IPS-18c (cell line): ENCODE measurements around the gene TRPM5.

Experiments
- H3K4me3 ChIP-seq: 2 replicates; pipeline ENCODE4 v1.7.0; 2013; ENCODE audit warnings: low read depth, mild to moderate bottlenecking, low read length, moderate library complexity; ENCODE audit not compliant: insufficient read depth
- H3K9me3 ChIP-seq: one replicate; pipeline ENCODE4 v1.6.1; 2013; ENCODE audit warnings: mild to moderate bottlenecking, low read length, moderate library complexity; ENCODE audit not compliant: control insufficient read depth, insufficient read depth

TRPM5 gene

DNA sequence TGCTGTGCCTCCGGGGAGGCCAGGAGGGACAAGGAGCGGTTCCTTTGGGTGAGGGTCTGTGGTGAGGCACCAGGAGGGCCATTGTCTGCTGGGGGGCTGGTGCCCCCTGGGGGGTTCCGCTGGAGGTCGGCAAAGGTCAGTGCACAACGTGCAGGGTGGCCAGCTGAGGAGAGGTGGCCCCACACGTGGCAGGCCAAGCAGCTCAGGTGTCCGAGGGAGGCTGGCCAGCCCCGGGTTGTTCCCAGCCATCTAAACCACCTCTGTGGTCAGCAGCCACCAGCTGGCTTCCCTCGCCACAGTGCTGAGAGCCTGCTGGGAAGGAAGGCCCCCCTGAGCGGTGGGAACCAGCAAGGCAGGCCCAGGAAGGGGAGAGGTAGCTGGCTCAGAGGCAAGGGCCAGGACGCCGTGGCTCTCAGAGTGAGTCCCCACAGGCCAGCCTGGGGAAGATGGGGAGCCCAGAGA lies 39.5 kb downstream of the TRPM5 start:
- no peaks in the 10 kb centered on the region for H3K9me3 ChIP-seq
- no peak overlapping the region for H3K4me3 ChIP-seq

DNA sequence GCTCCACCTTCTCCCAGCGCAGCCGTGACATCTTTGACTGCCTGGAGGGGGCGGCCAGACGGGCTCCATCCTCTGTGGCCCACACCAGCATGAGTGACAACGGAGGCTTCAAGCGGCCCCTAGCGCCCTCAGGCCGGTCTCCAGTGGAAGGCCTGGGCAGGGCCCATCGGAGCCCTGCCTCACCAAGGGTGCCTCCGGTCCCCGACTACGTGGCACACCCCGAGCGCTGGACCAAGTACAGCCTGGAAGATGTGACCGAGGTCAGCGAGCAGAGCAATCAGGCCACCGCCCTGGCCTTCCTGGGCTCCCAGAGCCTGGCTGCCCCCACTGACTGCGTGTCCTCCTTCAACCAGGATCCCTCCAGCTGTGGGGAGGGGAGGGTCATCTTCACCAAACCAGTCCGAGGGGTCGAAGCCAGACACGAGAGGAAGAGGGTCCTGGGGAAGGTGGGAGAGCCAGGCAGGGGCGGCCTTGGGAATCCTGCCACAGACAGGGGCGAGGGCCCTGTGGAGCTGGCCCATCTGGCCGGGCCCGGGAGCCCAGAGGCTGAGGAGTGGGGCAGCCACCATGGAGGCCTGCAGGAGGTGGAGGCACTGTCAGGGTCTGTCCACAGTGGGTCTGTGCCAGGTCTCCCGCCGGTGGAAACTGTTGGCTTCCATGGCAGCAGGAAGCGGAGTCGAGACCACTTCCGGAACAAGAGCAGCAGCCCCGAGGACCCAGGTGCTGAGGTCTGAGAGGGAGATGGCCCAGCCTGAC lies 41.2 kb downstream of the TRPM5 start:
- no peaks in the 10 kb centered on the region for H3K9me3 ChIP-seq
- H3K4me3 ChIP-seq: no peak overlapping the region

GRCh38 chr11:2402106-2402505 lies 42.2 kb downstream of the TRPM5 start:
- H3K9me3 ChIP-seq: no peaks in the 10 kb centered on the region
- no peak overlapping the region for H3K4me3 ChIP-seq

DNA sequence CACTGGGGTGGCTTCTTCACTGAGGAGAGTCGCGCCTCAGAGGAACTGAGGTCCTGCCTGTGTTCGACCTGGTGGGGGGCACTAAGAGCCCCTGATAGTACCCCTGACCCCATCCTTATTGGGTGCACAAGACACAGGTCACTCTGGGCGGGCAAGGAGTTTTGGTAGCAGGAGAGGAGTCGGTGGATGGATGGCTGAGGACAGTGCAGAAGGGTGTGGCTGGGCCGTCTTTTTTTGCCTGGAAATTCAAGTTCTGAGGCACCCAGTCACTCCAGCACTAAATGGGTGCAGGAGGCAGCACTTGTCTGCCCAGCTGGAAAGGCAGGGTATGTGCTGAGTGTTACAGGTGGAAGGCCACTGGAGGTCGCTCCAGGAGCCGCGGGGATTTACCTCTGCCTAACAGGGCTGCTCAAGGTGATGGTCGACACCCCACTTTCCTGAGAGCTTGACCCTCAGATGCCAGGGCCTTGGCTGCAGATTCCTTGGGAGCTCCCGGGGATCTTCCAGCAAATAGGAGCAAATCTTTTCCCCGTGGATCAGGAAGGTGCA lies 42.8 kb downstream of the TRPM5 start:
- Histone ChIP-seq H3K9me3 (no peaks in the 10 kb centered on the region), H3K4me3 (peak overlapping the region; percentile 99)

DNA sequence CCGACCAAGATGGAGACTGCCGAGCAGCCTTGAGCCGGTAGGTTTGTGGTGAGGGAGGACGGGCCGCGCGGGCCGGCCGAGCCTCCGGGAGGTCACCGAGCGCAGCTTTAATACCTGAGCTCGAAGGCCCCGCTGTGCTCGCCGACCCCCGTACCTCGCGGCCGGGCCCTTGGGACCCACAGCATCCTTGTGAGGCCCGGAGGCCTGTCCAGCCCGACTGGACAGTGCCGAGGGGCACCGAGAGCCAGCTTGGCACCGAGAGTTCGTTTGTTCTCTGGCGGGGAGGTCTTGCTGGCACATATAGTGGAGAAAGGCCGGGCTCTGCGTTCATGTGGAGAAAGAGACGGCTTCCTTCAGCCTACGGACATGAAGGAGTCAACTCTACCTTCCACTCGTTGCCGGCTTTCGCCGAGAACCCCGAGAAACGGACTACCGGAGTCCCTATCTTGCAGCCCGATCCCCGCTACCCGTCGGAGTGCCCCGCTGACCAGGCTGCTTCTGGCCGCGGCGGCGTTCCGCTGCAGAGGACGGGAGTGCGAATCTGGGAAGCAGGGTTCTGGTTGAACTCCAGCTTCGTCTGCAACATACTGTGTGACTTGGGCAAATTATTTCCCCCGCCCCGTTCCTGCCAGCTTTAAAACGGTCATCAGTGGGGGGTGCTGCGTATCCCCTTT lies 43.4 kb downstream of the TRPM5 start:
- peak overlapping the region; percentile 99 for H3K4me3 ChIP-seq

DNA sequence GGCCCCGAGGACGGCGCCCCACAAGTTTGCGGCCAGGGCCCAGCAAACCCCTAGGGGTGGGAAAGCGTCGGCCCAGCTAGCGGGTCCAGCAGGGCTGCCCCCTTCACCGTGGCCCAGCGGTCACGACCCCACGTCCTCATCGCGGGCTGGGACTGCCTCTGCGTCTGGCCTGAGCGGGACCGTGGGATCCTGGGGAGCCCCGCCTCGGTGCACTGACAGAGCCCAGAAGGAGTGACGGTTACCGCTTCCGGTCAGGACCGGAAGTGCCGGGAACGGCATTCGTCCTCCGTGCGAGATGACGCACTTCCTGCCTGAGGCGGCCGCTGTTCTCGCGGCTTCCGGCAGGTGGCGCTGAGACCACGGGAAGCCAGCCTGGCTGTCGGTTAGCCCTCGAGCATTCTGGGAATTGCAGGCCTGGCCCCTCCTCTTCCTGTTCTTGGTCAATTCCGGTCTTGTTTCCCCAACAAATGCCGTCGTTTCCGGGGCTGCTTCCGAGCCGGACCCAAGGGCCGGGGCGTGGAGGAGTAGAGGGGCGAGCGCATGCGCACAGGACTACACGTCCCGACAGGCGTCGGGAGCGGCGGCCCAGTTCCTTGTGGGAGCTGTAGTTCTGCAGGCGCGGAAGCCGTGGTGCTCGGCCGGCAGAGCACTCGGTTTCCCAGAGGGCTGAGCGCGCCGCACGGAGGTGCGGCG lies 44.1 kb downstream of the TRPM5 start, which contains the start of gene TSSC4:
Gene TSSC4 (plus strand): TSS at position 682 of the 693 bp plus-strand sequence. CDS start 1,884 bp downstream, outside the sequence.
- no peaks in the 10 kb centered on the region for H3K9me3 ChIP-seq
- peak within 1 kb of the TSS; percentile 99 for H3K4me3 ChIP-seq

More for the DNA sequence above, 43.4 kb downstream of the TRPM5 start:
- no peaks in the 10 kb centered on the region for H3K9me3 ChIP-seq

GRCh38 chr11:2399488-2400068 lies 44.7 kb downstream of the TRPM5 start:
- Histone ChIP-seq H3K4me3 (peak overlapping the region; percentile 83), H3K9me3 (no peaks in the 10 kb centered on the region)

GRCh38 chr11:2398664-2399355 lies 45.5 kb downstream of the TRPM5 start:
- H3K4me3 ChIP-seq: no peak overlapping the region; the same call in 1 of the 2 replicates

GRCh38 chr11:2397005-2397404 lies 47.3 kb downstream of the TRPM5 start:
- Histone ChIP-seq H3K9me3 (no peaks in the 10 kb centered on the region), H3K4me3 (no peak overlapping the region)

More at GRCh38 chr11:2398664-2399355, 45.5 kb downstream of the TRPM5 start:
- H3K9me3 ChIP-seq: no peaks in the 10 kb centered on the region

GRCh38 chr11:2396471-2396870 lies 47.8 kb downstream of the TRPM5 start:
- H3K4me3 ChIP-seq: no peak overlapping the region
- no peaks in the 10 kb centered on the region for H3K9me3 ChIP-seq

- Histone ChIP-seq H3K9me3 (no peaks in the 10 kb centered on the region), H3K4me3 (no peak overlapping the region)
Measured at GRCh38 chr11:2395856-2396255, 48.5 kb downstream of the TRPM5 start.

GRCh38 chr11:2395211-2395730 lies 49.0 kb downstream of the TRPM5 start:
- Histone ChIP-seq H3K4me3 (no peak overlapping the region), H3K9me3 (no peaks in the 10 kb centered on the region)

- Histone ChIP-seq H3K9me3 (no peaks in the 10 kb centered on the region), H3K4me3 (no peak overlapping the region)
Measured at GRCh38 chr11:2394818-2395105, 49.6 kb downstream of the TRPM5 start.
